HepG2 (cell line): ENCODE measurements around the gene C6orf136. TPM values are rescaled to one million over a fixed set of nuclear protein-coding genes. Genes with fewer than 3 reads are reported as not detected.
A peak's percentile ranks its signal among the peaks of the same experiment; 100 is the strongest.

ENCODE experiments used
- ATF1 ChIP-seq: IDR thresholded peaks from 2 replicates; pipeline ENCODE4 v1.6.1; 2016; ENCODE audit warnings: mild to moderate bottlenecking, control low read depth
- GPBP1L1 ChIP-seq: sonication (generic); formaldehyde crosslinking; IDR thresholded peaks from 2 replicates; pipeline ENCODE4 v1.5.0; 2020; ENCODE audit warnings: mild to moderate bottlenecking, missing genetic modification reagents
- ISL2 ChIP-seq: sonication (generic); formaldehyde crosslinking; IDR thresholded peaks from 2 replicates; pipeline ENCODE4 v1.5.0; 2020; ENCODE audit warnings: missing genetic modification reagents
- KAT8 ChIP-seq: IDR thresholded peaks from 2 replicates; pipeline ENCODE4 v1.6.1; 2016; ENCODE audit warnings: missing genetic modification reagents, missing compliant biosample characterization
- KDM5A ChIP-seq: fragments of 200-600 bp; sonication (generic); IDR thresholded peaks from 2 replicates; pipeline ENCODE4 v1.7.0; 2018; ENCODE audit warnings: antibody characterized with exemption, mild to moderate bottlenecking, low read length, borderline replicate concordance
- NR2F6 ChIP-seq, 2 experiments: IDR thresholded peaks; 2 replicates each; pipeline ENCODE4 v1.6.1; 2016; ENCODE audit warnings: antibody characterized with exemption in 1 of 2, mild to moderate bottlenecking in 1 of 2
- PITX1 ChIP-seq: sonication (generic); formaldehyde crosslinking; IDR thresholded peaks from 2 replicates; pipeline ENCODE4 v1.5.1; 2020; ENCODE audit warnings: mild to moderate bottlenecking, missing genetic modification reagents
- PRDM10 ChIP-seq: sonication (generic); formaldehyde crosslinking; IDR thresholded peaks from 2 replicates; pipeline ENCODE4 v1.4.0; 2020; ENCODE audit warnings: low read depth, missing genetic modification reagents
- RBFOX2 ChIP-seq: fragments of 200-400 bp; formaldehyde crosslinking; IDR thresholded peaks from 2 replicates; pipeline ENCODE4 v1.6.1; 2017; ENCODE audit warnings: low read depth, mild to moderate bottlenecking, low read length
- REL ChIP-seq: sonication (generic); formaldehyde crosslinking; conservative IDR thresholded peaks from 2 replicates; pipeline ENCODE4 v1.8.0; 2022; ENCODE audit warnings: mild to moderate bottlenecking, missing genetic modification reagents, moderate library complexity
- SAFB2 ChIP-seq: sonication (generic); formaldehyde crosslinking; IDR thresholded peaks from 2 replicates; pipeline ENCODE4 v1.5.1; 2020; ENCODE audit warnings: missing genetic modification reagents, low read depth, mild to moderate bottlenecking, borderline replicate concordance
- STAT5B ChIP-seq: sonication (generic); formaldehyde crosslinking; IDR thresholded peaks from 2 replicates; pipeline ENCODE4 v1.4.0; 2020; ENCODE audit warnings: missing genetic modification reagents
- TEF ChIP-seq: sonication (generic); formaldehyde crosslinking; IDR thresholded peaks from 2 replicates; pipeline ENCODE4 v1.5.0; 2020; ENCODE audit warnings: missing genetic modification reagents
- ZNF556 ChIP-seq: sonication (generic); formaldehyde crosslinking; IDR thresholded peaks from 2 replicates; pipeline ENCODE4 v1.4.0; 2020; ENCODE audit warnings: mild to moderate bottlenecking, missing genetic modification reagents, borderline replicate concordance
- ZNF574 ChIP-seq: sonication (generic); formaldehyde crosslinking; IDR thresholded peaks from 2 replicates; pipeline ENCODE4 v1.4.0; 2020; ENCODE audit warnings: missing genetic modification reagents
- ZNF704 ChIP-seq: sonication (generic); formaldehyde crosslinking; IDR thresholded peaks from 2 replicates; pipeline ENCODE4 v1.8.1; 2023; ENCODE audit warnings: mild to moderate bottlenecking, inconsistent platforms, moderate library complexity, missing genetic modification reagents, borderline replicate concordance
- ZNF879 ChIP-seq: sonication (generic); formaldehyde crosslinking; IDR thresholded peaks from 2 replicates; pipeline ENCODE4 v1.8.1; 2023; ENCODE audit warnings: missing genetic modification reagents
- ZZZ3 ChIP-seq: sonication (generic); formaldehyde crosslinking; IDR thresholded peaks from 2 replicates; pipeline ENCODE4 v1.4.0; 2020; ENCODE audit warnings: missing genetic modification reagents, mild to moderate bottlenecking, borderline replicate concordance
- polyA plus RNA-seq, 8 experiments: library from polyadenylated mRNA; depleted of rRNA in 3 of 8; stranded (reverse) in 7 of 8; unstranded in 1 of 8; fragments of >200 nt; fragmentation: Illumina TruSeq in 4 of 8; extraction: Trizol in 4 of 8; gene quantifications; 2 replicates each; pipeline versions ENCODE4 v1.2.1 to v1.2.3, GENCODE V29; 2011 to 2016; ENCODE audit warnings: low read depth in 4 of 8, missing spikeins in 1 of 8, mixed read lengths in 1 of 8; ENCODE audit not compliant: insufficient read depth in 1 of 8
- total RNA-seq, 5 experiments: library from RNA; depleted of rRNA; stranded (reverse); fragments of >200 nt; fragmentation: Illumina TruSeq; extraction: Trizol; gene quantifications; 2 replicates each; pipeline ENCODE4 v1.2.3, GENCODE V29; 2016; ENCODE audit warnings: low read depth in 1 of 5

Gene C6orf136
- total and polyA plus RNA-seq, 2 of the 13 experiments (the other 11 are each of a cell fraction or from before 2014, with no cell fraction given), result 12.0 to 26.2 TPM

GRCh38 chr6:30615219-30615957 is 31.5 kb upstream of the C6orf136 start (continued):
- TF ChIP-seq SAFB2 (CRISPR knock-in tag) (no peak), NR2F6 (IDR thresholded peaks at IDR 0.05) (0 out of 2 replicates have a peak, but pooled peaks have one; percentile 9), NR2F6 (CRISPR knock-in tag; IDR thresholded peaks at IDR 0.05) (no peak), KDM5A (peak; percentile 66; the same call in 1 of the 2 replicates), ATF1 (CRISPR knock-in tag) (peak; percentile 59; the same call in 1 of the 2 replicates), ISL2 (CRISPR knock-in tag) (0 out of 2 replicates have a peak, but pooled peaks have one; percentile 8), ZNF556 (CRISPR knock-in tag) (0 out of 2 replicates have a peak, but pooled peaks have one; percentile 14), KAT8 (peak; percentile 64), ZNF704 (CRISPR knock-in tag) (0 out of 2 replicates have a peak, but pooled peaks have one; percentile 15), PITX1 (CRISPR knock-in tag) (peak; percentile 22; the same call in 1 of the 2 replicates), REL (peak; percentile 12; the same call in 1 of the 2 replicates), STAT5B (CRISPR knock-in tag) (0 out of 2 replicates have a peak, but pooled peaks have one; percentile 7), TEF (CRISPR knock-in tag) (peak; percentile 67; the same call in 1 of the 2 replicates), PRDM10 (peak; percentile 14; the same call in 1 of the 2 replicates), RBFOX2 (peak; percentile 96), GPBP1L1 (CRISPR knock-in tag) (no peak), ZNF574 (peak; percentile 39; the same call in 1 of the 2 replicates), ZZZ3 (CRISPR knock-in tag) (no peak), ZNF879 (CRISPR knock-in tag) (0 out of 2 replicates have a peak, but pooled peaks have one; percentile 41)
